GM19023 (cell line): ENCODE results near the gene BPGM.

Source experiments
- ATAC-seq: cut with Tn5 transposase; IDR thresholded peaks from one replicate; pipeline ENCODE4 v1.9.1; 2021; ENCODE audit warnings: mild to moderate bottlenecking, moderate library complexity; ENCODE audit not compliant: unreplicated experiment

Gene BPGM

DNA sequence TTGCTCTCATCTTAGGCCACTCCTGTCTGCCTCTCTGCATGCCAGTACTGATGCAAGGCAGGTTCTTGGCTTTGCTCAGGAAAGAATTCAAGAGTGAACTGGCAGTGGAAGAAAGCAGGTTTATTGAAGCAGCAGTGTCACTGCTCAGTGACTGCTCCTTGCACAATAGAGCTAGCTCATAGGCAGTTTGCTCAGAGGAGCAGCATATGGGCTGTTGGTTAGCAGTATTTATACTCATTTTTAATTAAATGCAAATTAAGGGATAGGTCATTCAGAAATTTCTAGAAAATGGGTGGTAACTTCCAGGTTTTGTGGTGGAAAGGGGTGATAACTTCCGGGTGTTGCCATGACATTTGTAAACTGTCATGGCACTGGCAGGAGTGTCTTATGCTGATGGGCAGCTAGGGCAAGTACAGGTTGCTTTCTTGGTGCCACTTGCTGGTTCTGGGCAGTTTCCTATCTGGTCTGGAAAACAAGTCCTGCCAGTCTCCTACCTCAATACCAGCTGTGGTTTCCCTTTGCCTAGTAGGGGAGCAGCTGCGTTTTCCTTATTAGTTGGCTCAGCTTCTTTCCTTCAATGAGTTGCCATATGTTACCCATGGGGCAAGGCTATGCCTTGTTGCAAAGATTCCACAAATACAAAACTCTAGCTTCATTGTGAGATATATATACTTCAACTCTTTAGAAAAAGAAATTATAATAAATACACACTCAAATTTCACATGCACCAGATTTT, 68.0 kb downstream of the BPGM start:
- no peak for ATAC-seq

GRCh38 chr7:134718211-134718875, 71.7 kb downstream of the BPGM start:
- ATAC-seq = no peak

GRCh38 chr7:134720091-134720935, 73.7 kb downstream of the BPGM start:
- ATAC-seq = no peak

DNA sequence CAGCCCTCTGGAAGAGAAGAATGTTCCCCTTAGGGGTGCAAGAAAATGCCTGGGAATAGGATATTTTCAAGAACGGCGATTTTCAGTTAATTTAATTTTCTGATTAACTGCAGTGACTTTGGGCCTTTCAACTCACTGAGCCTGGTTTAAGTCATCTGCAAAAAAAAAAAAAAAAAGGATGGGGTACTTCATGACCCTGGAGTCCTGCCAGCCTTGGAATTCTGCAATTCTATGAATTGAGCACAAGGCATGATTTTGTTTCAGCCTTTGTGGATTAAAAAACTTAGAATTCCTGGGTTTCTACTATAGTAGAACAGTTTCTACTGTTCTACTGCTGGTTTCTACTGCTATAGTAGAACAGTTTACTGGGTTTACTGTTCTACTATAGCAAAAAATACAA, 74.5 kb downstream of the BPGM start:
- ATAC-seq = no peak

DNA sequence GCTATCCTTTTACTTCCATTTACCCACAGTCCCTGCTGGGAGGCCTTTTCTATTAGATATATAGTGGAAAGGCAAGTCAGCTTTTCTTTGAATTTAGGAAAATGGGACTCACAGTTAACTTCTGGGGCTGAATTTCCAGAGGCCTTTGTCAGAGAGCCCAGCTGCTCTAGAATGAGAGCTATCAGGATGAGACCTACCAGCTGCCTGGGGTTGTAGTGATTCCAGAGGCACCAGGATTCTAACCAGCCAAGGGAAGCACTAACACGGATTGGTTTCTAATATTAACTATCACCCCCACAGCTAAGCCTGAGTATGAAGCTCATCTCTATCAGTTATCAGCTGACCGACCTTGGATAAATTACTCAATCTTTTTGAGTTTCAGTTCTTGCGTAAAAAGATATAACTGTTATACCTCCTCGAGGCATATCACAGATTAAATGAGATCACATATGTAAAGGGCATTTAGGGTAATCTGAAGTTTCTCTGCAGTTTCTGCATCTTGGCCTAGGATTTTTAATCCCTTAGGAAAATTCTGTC, 76.2 kb downstream of the BPGM start:
- no peak for ATAC-seq

- no peak for ATAC-seq
Observed at GRCh38 chr7:134723892-134724291, 77.2 kb downstream of the BPGM start.

DNA sequence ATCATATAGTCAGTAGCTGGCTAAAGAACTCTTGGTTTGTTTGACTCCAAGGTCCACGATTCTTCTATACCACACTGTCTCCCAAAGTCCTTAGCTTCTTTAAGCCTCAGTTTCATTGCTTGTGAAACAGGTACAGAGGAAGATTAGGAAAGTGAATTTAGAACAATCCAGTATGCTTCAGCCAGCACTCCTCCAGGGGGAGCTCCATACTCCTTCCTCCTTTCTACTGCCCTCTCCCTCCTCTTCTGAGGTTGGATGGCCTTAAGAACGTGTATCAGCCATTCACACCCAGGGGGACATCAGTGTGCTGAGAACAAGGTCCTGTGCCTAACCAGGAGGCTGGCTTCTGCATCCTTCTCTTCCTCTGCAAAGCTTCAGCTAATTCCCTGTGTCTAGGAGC, 78.0 kb downstream of the BPGM start:
- ATAC-seq = no peak

- no peak for ATAC-seq
Observed at GRCh38 chr7:134726581-134726980, 79.9 kb downstream of the BPGM start.

GRCh38 chr7:134727711-134728110, 81.1 kb downstream of the BPGM start:
- no peak for ATAC-seq
